GM23338 (cell line): ENCODE measurements around the gene SARS2. TPM values are rescaled to one million over a fixed set of nuclear protein-coding genes. Genes with fewer than 3 reads are reported as not detected.

Source experiments
- ATAC-seq: fragments of 200-7000 bp; cut with Tn5 transposase; 3 replicates; pipeline ENCODE4 v1.9.1; 2020
- DNase-seq: peaks from one replicate; pipeline ENCODE4 v3.0.0-alpha.2; 2015; ENCODE audit warnings: low spot score
- H2AFZ ChIP-seq: fragments of 200-600 bp; sonication (generic); 2 replicates; pipeline ENCODE4 v1.8.0; 2016; ENCODE audit warnings: antibody characterized with exemption, mild to moderate bottlenecking, moderate library complexity
- H3F3A ChIP-seq: fragments of 200-600 bp; sonication (generic); replicated peaks from 2 replicates; pipeline ENCODE4 v1.8.0; 2017; ENCODE audit warnings: antibody characterized with exemption, mixed run types, low read depth
- H3K27ac ChIP-seq: fragments of 200-600 bp; sonication (generic); 2 replicates; pipeline ENCODE4 v1.6.1; 2016; ENCODE audit warnings: low read depth
- H3K27me3 ChIP-seq: fragments of 200-600 bp; sonication (generic); 2 replicates; pipeline ENCODE4 v1.8.0; 2016; ENCODE audit warnings: mild to moderate bottlenecking, mixed run types, moderate library complexity; ENCODE audit not compliant: insufficient read depth
- H3K36me3 ChIP-seq: fragments of 200-600 bp; sonication (generic); 2 replicates; pipeline ENCODE4 v1.8.0; 2016; ENCODE audit warnings: mild to moderate bottlenecking; ENCODE audit not compliant: insufficient read depth
- H3K4me1 ChIP-seq: fragments of 200-600 bp; sonication (generic); 2 replicates; pipeline ENCODE4 v1.8.0; 2016; ENCODE audit warnings: mild to moderate bottlenecking, moderate library complexity; ENCODE audit not compliant: insufficient read depth
- H3K4me2 ChIP-seq: fragments of 200-600 bp; sonication (generic); 2 replicates; pipeline ENCODE4 v1.7.1; 2017; ENCODE audit warnings: mixed run types
- H3K4me3 ChIP-seq: fragments of 200-600 bp; sonication (generic); 2 replicates; pipeline ENCODE4 v1.6.1; 2016; ENCODE audit warnings: mixed run types
- H3K79me2 ChIP-seq: fragments of 200-600 bp; sonication (generic); replicated peaks from 2 replicates; pipeline ENCODE4 v1.8.0; 2017; ENCODE audit warnings: mild to moderate bottlenecking; ENCODE audit not compliant: insufficient read depth
- H3K9me2 ChIP-seq: fragments of 200-600 bp; sonication (generic); 2 replicates; pipeline ENCODE4 v1.8.0; 2017; ENCODE audit not compliant: insufficient read depth
- H4K20me1 ChIP-seq: fragments of 200-600 bp; sonication (generic); replicated peaks from 2 replicates; pipeline ENCODE4 v1.8.0; 2017; ENCODE audit warnings: mild to moderate bottlenecking; ENCODE audit not compliant: insufficient read depth
- H3K27ac Mint-ChIP-seq: 2 replicates; pipeline ENCODE4 v1.8.0; 2020; ENCODE audit warnings: inconsistent platforms, mild to moderate bottlenecking, moderate library complexity, mixed read lengths
- H3K27me3 Mint-ChIP-seq: 3 replicates; pipeline ENCODE4 v1.8.0; 2022; ENCODE audit warnings: low read depth, mild to moderate bottlenecking, moderate library complexity, mixed read lengths, inconsistent platforms; ENCODE audit not compliant: insufficient read depth, poor library complexity
- H3K36me3 Mint-ChIP-seq: 3 replicates; pipeline ENCODE4 v1.8.0; 2021; ENCODE audit warnings: low read depth, mild to moderate bottlenecking, inconsistent platforms, moderate library complexity, mixed read lengths
- H3K4me1 Mint-ChIP-seq: 3 replicates; pipeline ENCODE4 v1.8.0; 2020; ENCODE audit warnings: mild to moderate bottlenecking, inconsistent platforms, mixed read lengths
- H3K4me3 Mint-ChIP-seq: 3 replicates; pipeline ENCODE4 v1.8.0; 2021; ENCODE audit warnings: moderate library complexity, mild to moderate bottlenecking, inconsistent platforms, mixed read lengths
- H3K9me3 Mint-ChIP-seq: 3 replicates; pipeline ENCODE4 v1.8.0; 2020; ENCODE audit warnings: moderate library complexity, mild to moderate bottlenecking, inconsistent platforms, mixed read lengths
- CREB1 ChIP-seq: fragments of 250-450 bp; sonication (Bioruptor Pico); IDR thresholded peaks from 2 replicates; pipeline ENCODE4 v1.5.0; 2020; ENCODE audit warnings: low read depth, mild to moderate bottlenecking, moderate library complexity
- CTCF ChIP-seq, 2 experiments: fragments of 200-600 bp in 1 of 2; sonication (generic) in 1 of 2; conservative IDR thresholded peaks; 2 replicates each; pipeline versions ENCODE4 v1.5.1 to v1.6.1; 2016 to 2017; ENCODE audit warnings: antibody characterized with exemption in 2 of 2, low read depth in 2 of 2, mild to moderate bottlenecking in 2 of 2, moderate library complexity in 1 of 2
- ETS1 ChIP-seq: IDR thresholded peaks from 2 replicates; pipeline ENCODE4 v1.6.1; 2016; ENCODE audit warnings: antibody characterized with exemption
- EZH2 ChIP-seq: fragments of 200-600 bp; sonication (generic); IDR thresholded peaks from one replicate; pipeline ENCODE4 v1.8.0; 2017; ENCODE audit warnings: antibody characterized with exemption, mild to moderate bottlenecking, low read depth; ENCODE audit not compliant: unreplicated experiment
- EZH2phosphoT487 ChIP-seq: fragments of 200-600 bp; sonication (generic); IDR thresholded peaks from one replicate; pipeline ENCODE4 v1.8.1; 2018; ENCODE audit warnings: antibody characterized with exemption; ENCODE audit not compliant: unreplicated experiment
- JUNB ChIP-seq: IDR thresholded peaks from one replicate; pipeline ENCODE4 v1.6.1; 2016; ENCODE audit warnings: antibody characterized with exemption; ENCODE audit not compliant: unreplicated experiment
- NANOG ChIP-seq: IDR thresholded peaks from 2 replicates; pipeline ENCODE4 v1.6.1; 2016; ENCODE audit warnings: antibody characterized with exemption, borderline replicate concordance
- POLR2AphosphoS5 ChIP-seq: IDR thresholded peaks from 2 replicates; pipeline ENCODE4 v1.6.1; 2016; ENCODE audit warnings: antibody characterized with exemption, low read depth
- REST ChIP-seq: IDR thresholded peaks from one replicate; pipeline ENCODE4 v1.6.1; 2018; ENCODE audit warnings: antibody characterized with exemption; ENCODE audit not compliant: unreplicated experiment
- STAT1 ChIP-seq: IDR thresholded peaks from one replicate; pipeline ENCODE4 v1.6.1; 2016; ENCODE audit warnings: antibody characterized with exemption; ENCODE audit not compliant: unreplicated experiment
- ZNF114 ChIP-seq: fragments of 250-450 bp; sonication (Bioruptor Pico); IDR thresholded peaks from 2 replicates; pipeline ENCODE4 v1.5.0; 2020; ENCODE audit warnings: mild to moderate bottlenecking, moderate library complexity
- polyA plus RNA-seq: library from polyadenylated mRNA; unstranded; fragments of >200 nt; fragmentation: Nextera tagmentation; extraction: Ambion mirVana; gene quantifications from 2 replicates; pipeline ENCODE4 v1.2.1, GENCODE V29; 2016
- total RNA-seq: library from RNA; depleted of rRNA; stranded (reverse); fragments of >200 nt; shearing (Covaris generic); gene quantifications from 2 replicates; pipeline ENCODE4 v1.2.3, GENCODE V29; 2014

The SARS2 gene
- total and polyA plus RNA-seq, 2 experiments from 2014 or later, result 70.6 to 75.7 TPM

- H3K36me3 ChIP-seq, result no peaks in the 10 kb centered on the region
- H3K4me2 ChIP-seq, result no peak overlapping the region
- no peak overlapping the region for H2AFZ ChIP-seq
- H3K4me3 ChIP-seq, result no peak overlapping the region
- peaks cover 3% of the 10 kb centered on the region; the same call in 1 of the 2 replicates for H3K27me3 ChIP-seq
- peaks cover 17% of the 10 kb centered on the region for H3K4me1 ChIP-seq
- Mint-ChIP-seq H3K36me3 (no peaks in the 10 kb centered on the region; the same call in 2 of the 3 replicates), H3K4me1 (peaks cover 27% of the 10 kb centered on the region), H3K4me3 (no peak overlapping the region), H3K27me3 (peaks cover 4% of the 10 kb centered on the region), H3K27ac (no peak overlapping the region), H3K9me3 (no peaks in the 10 kb centered on the region)
- no peaks in the 10 kb centered on the region for H4K20me1 ChIP-seq
- DNase-seq (no peak), ATAC-seq (no peak; the same call in 2 of the 3 replicates)
- H3K27ac ChIP-seq, result no peak overlapping the region
- no peaks in the 10 kb centered on the region for H3K9me2 ChIP-seq
- H3F3A ChIP-seq, result no peaks in the 10 kb centered on the region
- TF ChIP-seq JUNB, result no peak
- no peak for TF ChIP-seq REST
- H3K79me2 ChIP-seq, result no peaks in the 10 kb centered on the region
Measured at GRCh38 chr19:38880882-38881609, 49.5 kb downstream of the SARS2 start.

GRCh38 chr19:38880076-38880881, 50.3 kb downstream of the SARS2 start:
- H3K79me2 ChIP-seq, result no peaks in the 10 kb centered on the region
- H3K9me2 ChIP-seq, result no peaks in the 10 kb centered on the region
- peaks cover 8% of the 10 kb centered on the region for H3K27me3 Mint-ChIP-seq
- DNase-seq (peak; percentile 62), ATAC-seq (peak; percentile 18; the same call in 2 of the 3 replicates)
- H3K4me1 ChIP-seq, result peaks cover 17% of the 10 kb centered on the region
- no peaks in the 10 kb centered on the region for H3K36me3 ChIP-seq
- H3K4me2 ChIP-seq, result no peak overlapping the region
- H3K9me3 Mint-ChIP-seq, result no peaks in the 10 kb centered on the region
- H3K27ac ChIP-seq, result no peak overlapping the region
- no peak overlapping the region for H3K4me3 Mint-ChIP-seq
- H3K27ac Mint-ChIP-seq, result no peak overlapping the region
- no peak overlapping the region for H2AFZ ChIP-seq
- no peaks in the 10 kb centered on the region for H3F3A ChIP-seq
- H3K36me3 Mint-ChIP-seq, result no peaks in the 10 kb centered on the region; the same call in 2 of the 3 replicates
- no peak overlapping the region for H3K4me3 ChIP-seq
- H3K27me3 ChIP-seq, result peaks cover 3% of the 10 kb centered on the region; the same call in 1 of the 2 replicates
- H4K20me1 ChIP-seq, result no peaks in the 10 kb centered on the region
- H3K4me1 Mint-ChIP-seq, result peaks cover 27% of the 10 kb centered on the region
- TF ChIP-seq JUNB, result no peak
- TF ChIP-seq REST, result no peak
- no peak for TF ChIP-seq ZNF114 (CRISPR knock-in tag)
- TF ChIP-seq ETS1, result no peak
- TF ChIP-seq NANOG, result no peak
- no peak for TF ChIP-seq CTCF (conservative IDR thresholded peaks at IDR 0.05; ENCODE audit: low read depth in 2 of 2)
- TF ChIP-seq CREB1 (CRISPR knock-in tag), result no peak
- no peak for TF ChIP-seq EZH2phosphoT487
- no peak for TF ChIP-seq POLR2AphosphoS5
- TF ChIP-seq EZH2, result no peak
- no peak for TF ChIP-seq STAT1
